ENCODE data around the gene DOCK6.

The DOCK6 gene

DNA sequence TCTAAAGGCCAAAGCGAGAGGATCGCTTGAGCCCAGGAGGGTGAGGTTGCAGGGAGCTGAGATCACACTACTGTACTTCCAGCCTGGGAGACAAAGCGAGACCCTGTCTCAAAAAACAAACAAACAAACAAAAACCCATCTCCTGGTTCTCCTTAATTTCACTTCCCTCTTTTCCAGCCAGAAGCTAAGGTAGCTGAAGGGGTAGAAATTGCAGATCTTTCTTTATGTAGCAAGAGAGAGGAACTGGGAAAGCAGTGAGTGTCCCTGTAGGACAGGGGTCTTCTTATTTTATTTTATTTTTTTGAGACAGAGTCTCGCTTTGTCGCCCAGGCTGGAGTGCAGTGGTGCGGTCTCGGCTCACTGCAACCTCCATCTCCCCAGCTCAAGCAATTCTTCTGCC is 29.1 kb upstream of the DOCK6 start:
- H2BK5ac ChIP-seq (ENCODE audit: low read length), result no peak overlapping the region
- H3K9ac ChIP-seq (ENCODE audit: low read length), result no peak overlapping the region
- no peak overlapping the region for H2BK120ac ChIP-seq (ENCODE audit: low read depth, low read length)
- H3K18ac ChIP-seq (ENCODE audit: low read length), result no peak overlapping the region
- no peak overlapping the region for H3K4me2 ChIP-seq (ENCODE audit: low read length)
- WGBS (ENCODE audit: extremely low coverage, insufficient coverage, low lambda C conversion rate), result no CpG with 5 or more reads among the region's 7 CpGs
- no peak overlapping the region for H4K5ac ChIP-seq (ENCODE audit: low read length)
- no peaks in the 10 kb centered on the region for H3K79me2 ChIP-seq (ENCODE audit: control insufficient read depth, insufficient read depth, low read length)
- H3K79me1 ChIP-seq (ENCODE audit: low read length), result no peaks in the 10 kb centered on the region
- H3K27me3 ChIP-seq (ENCODE audit: insufficient read depth, low read length, poor library complexity), result no peaks in the 10 kb centered on the region
- no peak overlapping the region for H3K56ac ChIP-seq (ENCODE audit: low read length)
- H4K8ac ChIP-seq (ENCODE audit: low read depth, low read length), result no peak overlapping the region
- H3K4me3 ChIP-seq (ENCODE audit: low read length), result no peak overlapping the region
- no peak overlapping the region for H3K27ac ChIP-seq (ENCODE audit: low read depth, low read length)
- no peak overlapping the region for H3K23ac ChIP-seq (ENCODE audit: low read length)
- no peak overlapping the region for H3K4ac ChIP-seq (ENCODE audit: low read depth, low read length)
- no peak overlapping the region for H2BK15ac ChIP-seq (replicated peaks; ENCODE audit: low read depth)
- no peaks in the 10 kb centered on the region for H3K36me3 ChIP-seq (ENCODE audit: control insufficient read depth, insufficient read depth, low read length)
- H2AK5ac ChIP-seq (ENCODE audit: low read length), result no peak overlapping the region
- no peak for DNase-seq
- peaks cover 2% of the 10 kb centered on the region for H3K4me1 ChIP-seq (ENCODE audit: control insufficient read depth, low read depth, low read length)

DNA sequence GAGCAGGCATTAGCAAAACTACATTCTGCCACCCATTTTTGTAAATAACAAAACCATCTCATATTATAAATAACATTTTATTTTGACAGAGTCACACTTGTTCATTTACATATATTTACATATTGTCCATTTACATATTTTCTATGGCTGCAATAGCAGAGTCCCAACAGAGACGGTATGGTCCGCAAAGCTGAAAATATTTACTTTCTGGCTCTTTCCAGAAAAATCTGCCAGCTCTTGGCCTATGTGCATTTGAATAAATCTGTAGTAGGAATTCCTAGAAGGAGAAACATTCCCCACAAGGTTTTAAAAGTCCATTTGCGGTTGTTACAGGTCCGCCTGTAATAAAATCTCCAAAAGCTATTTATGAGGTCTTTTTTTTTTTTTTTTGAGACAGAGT is 27.9 kb upstream of the DOCK6 start:
- Histone ChIP-seq H4K5ac (ENCODE audit: low read length) (no peak overlapping the region), H3K4me2 (ENCODE audit: low read length) (no peak overlapping the region), H3K18ac (ENCODE audit: low read length) (no peak overlapping the region), H3K4me1 (ENCODE audit: control insufficient read depth, low read depth, low read length) (peaks cover 2% of the 10 kb centered on the region), H3K79me2 (ENCODE audit: control insufficient read depth, insufficient read depth, low read length) (no peaks in the 10 kb centered on the region), H3K56ac (ENCODE audit: low read length) (no peak overlapping the region), H3K27ac (ENCODE audit: low read depth, low read length) (no peak overlapping the region), H2BK120ac (ENCODE audit: low read depth, low read length) (no peak overlapping the region), H4K8ac (ENCODE audit: low read depth, low read length) (no peak overlapping the region), H3K27me3 (ENCODE audit: insufficient read depth, low read length, poor library complexity) (no peaks in the 10 kb centered on the region), H3K9ac (ENCODE audit: low read length) (no peak overlapping the region), H3K4me3 (ENCODE audit: low read length) (no peak overlapping the region), H2BK5ac (ENCODE audit: low read length) (no peak overlapping the region), H2AK5ac (ENCODE audit: low read length) (no peak overlapping the region), H3K36me3 (ENCODE audit: control insufficient read depth, insufficient read depth, low read length) (no peaks in the 10 kb centered on the region), H3K23ac (ENCODE audit: low read length) (no peak overlapping the region), H3K79me1 (ENCODE audit: low read length) (no peaks in the 10 kb centered on the region), H2BK15ac (replicated peaks; ENCODE audit: low read depth) (no peak overlapping the region), H3K4ac (ENCODE audit: low read depth, low read length) (no peak overlapping the region)
- no CpG with 5 or more reads among the region's 4 CpGs for WGBS (ENCODE audit: extremely low coverage, insufficient coverage, low lambda C conversion rate)
- no peak for DNase-seq

DNA sequence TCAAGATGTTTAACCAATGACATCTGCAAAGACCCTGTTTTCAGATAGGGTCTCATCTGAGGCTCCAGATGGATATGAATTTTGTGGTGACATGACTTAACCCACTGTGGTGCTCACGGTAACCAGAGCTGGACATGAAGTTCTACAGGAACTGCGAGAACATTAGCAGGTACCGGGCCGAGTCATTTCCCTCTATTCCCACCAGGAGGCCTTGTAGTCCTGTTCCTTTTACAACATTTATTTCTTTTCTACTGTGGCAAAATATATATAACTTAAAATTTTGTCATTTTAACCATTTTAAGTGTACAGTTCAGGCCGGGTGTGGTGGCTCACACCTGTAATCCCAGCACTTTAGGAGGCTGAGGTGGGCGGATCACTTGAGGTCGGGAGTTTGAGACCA is 26.0 kb upstream of the DOCK6 start:
- H3K4ac ChIP-seq (ENCODE audit: low read depth, low read length), result no peak overlapping the region
- no peak overlapping the region for H2BK5ac ChIP-seq (ENCODE audit: low read length)
- no peak overlapping the region for H2BK120ac ChIP-seq (ENCODE audit: low read depth, low read length)
- H3K18ac ChIP-seq (ENCODE audit: low read length), result no peak overlapping the region
- no peak overlapping the region for H3K27ac ChIP-seq (ENCODE audit: low read depth, low read length)
- H2BK15ac ChIP-seq (replicated peaks; ENCODE audit: low read depth), result no peak overlapping the region
- WGBS (ENCODE audit: extremely low coverage, insufficient coverage, low lambda C conversion rate), result no CpG with 5 or more reads among the region's 7 CpGs
- no peak overlapping the region for H3K23ac ChIP-seq (ENCODE audit: low read length)
- no peaks in the 10 kb centered on the region for H3K36me3 ChIP-seq (ENCODE audit: control insufficient read depth, insufficient read depth, low read length)
- DNase-seq, result no peak
- no peaks in the 10 kb centered on the region for H3K79me1 ChIP-seq (ENCODE audit: low read length)
- no peaks in the 10 kb centered on the region for H3K27me3 ChIP-seq (ENCODE audit: insufficient read depth, low read length, poor library complexity)
- H3K79me2 ChIP-seq (ENCODE audit: control insufficient read depth, insufficient read depth, low read length), result no peaks in the 10 kb centered on the region
- H3K4me2 ChIP-seq (ENCODE audit: low read length), result no peak overlapping the region
- H3K4me3 ChIP-seq (ENCODE audit: low read length), result no peak overlapping the region
- no peaks in the 10 kb centered on the region for H3K4me1 ChIP-seq (ENCODE audit: control insufficient read depth, low read depth, low read length)
- no peak overlapping the region for H2AK5ac ChIP-seq (ENCODE audit: low read length)
- H3K9ac ChIP-seq (ENCODE audit: low read length), result no peak overlapping the region
- H4K5ac ChIP-seq (ENCODE audit: low read length), result no peak overlapping the region
- H4K8ac ChIP-seq (ENCODE audit: low read depth, low read length), result no peak overlapping the region
- H3K56ac ChIP-seq (ENCODE audit: low read length), result no peak overlapping the region

DNA sequence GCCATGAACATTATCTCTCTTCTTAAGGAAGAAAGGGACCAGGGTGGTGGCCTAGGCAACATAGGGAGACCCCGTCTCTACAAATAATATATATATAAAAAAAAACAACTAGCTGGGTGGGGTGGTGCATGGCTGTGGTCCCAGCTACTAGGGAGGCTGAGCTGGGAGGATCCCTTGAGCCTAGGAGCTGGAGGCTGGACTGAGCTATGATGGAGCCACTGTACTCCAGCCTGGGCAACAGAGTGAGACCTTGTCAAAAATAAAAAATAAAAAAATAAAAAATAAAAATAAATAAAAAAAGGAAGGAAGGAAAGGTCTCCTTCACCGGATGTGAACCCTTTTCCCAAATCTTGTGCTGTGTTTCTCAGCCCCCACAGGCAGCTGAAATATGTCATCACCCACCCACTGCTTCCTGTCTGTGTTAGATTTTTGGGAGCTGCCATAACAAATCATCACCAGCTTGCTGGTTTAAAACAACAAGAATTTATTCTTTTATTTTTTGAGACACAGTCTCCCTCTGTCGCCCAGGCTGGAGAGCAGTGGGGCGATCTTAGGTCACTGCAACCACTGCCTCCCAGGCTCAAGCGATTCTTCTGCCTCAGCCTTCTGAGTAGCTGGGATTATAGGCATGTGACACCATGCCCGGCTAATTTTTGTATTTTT is 24.1 kb upstream of the DOCK6 start:
- no peak overlapping the region for H2BK15ac ChIP-seq (replicated peaks; ENCODE audit: low read depth)
- H2BK5ac ChIP-seq (ENCODE audit: low read length), result no peak overlapping the region
- no peak overlapping the region for H3K27ac ChIP-seq (ENCODE audit: low read depth, low read length)
- no peak overlapping the region for H3K56ac ChIP-seq (ENCODE audit: low read length)
- H2BK120ac ChIP-seq (ENCODE audit: low read depth, low read length), result no peak overlapping the region
- no peak overlapping the region for H3K18ac ChIP-seq (ENCODE audit: low read length)
- H3K23ac ChIP-seq (ENCODE audit: low read length), result no peak overlapping the region
- no peak for DNase-seq
- H2AK5ac ChIP-seq (ENCODE audit: low read length), result no peak overlapping the region
- no peaks in the 10 kb centered on the region for H3K79me2 ChIP-seq (ENCODE audit: control insufficient read depth, insufficient read depth, low read length)
- no peak overlapping the region for H3K4me2 ChIP-seq (ENCODE audit: low read length)
- H3K79me1 ChIP-seq (ENCODE audit: low read length), result no peaks in the 10 kb centered on the region
- WGBS (ENCODE audit: extremely low coverage, insufficient coverage, low lambda C conversion rate), result no CpG with 5 or more reads among the region's 6 CpGs
- H3K4ac ChIP-seq (ENCODE audit: low read depth, low read length), result no peak overlapping the region
- no peaks in the 10 kb centered on the region for H3K27me3 ChIP-seq (ENCODE audit: insufficient read depth, low read length, poor library complexity)
- H3K9ac ChIP-seq (ENCODE audit: low read length), result no peak overlapping the region
- no peaks in the 10 kb centered on the region for H3K4me1 ChIP-seq (ENCODE audit: control insufficient read depth, low read depth, low read length)
- no peak overlapping the region for H4K8ac ChIP-seq (ENCODE audit: low read depth, low read length)
- no peaks in the 10 kb centered on the region for H3K36me3 ChIP-seq (ENCODE audit: control insufficient read depth, insufficient read depth, low read length)
- no peak overlapping the region for H4K5ac ChIP-seq (ENCODE audit: low read length)
- H3K4me3 ChIP-seq (ENCODE audit: low read length), result no peak overlapping the region

DNA sequence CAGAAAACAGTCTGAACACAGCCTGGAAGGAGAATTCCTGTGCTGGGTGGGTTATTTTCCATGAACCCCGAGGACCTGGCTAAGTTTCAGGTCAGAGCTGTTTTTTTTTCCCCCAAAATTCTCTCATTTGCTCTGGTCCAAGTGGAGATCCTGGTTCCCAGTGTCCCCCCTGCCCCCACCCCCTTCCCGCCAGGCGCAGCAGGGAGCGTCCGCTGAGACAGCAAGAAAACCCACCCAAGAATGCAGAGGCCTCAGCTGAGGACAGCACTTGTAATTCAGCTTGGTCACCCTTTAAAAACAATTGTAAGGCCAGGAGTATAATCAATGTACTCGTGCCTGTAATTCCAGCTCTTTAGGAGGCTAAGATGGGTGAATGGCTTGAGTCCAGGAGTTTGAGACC is 22.2 kb upstream of the DOCK6 start:
- Histone ChIP-seq H3K4ac (ENCODE audit: low read depth, low read length) (no peak overlapping the region), H3K23ac (ENCODE audit: low read length) (no peak overlapping the region), H3K4me3 (ENCODE audit: low read length) (no peak overlapping the region), H3K36me3 (ENCODE audit: control insufficient read depth, insufficient read depth, low read length) (no peaks in the 10 kb centered on the region), H4K5ac (ENCODE audit: low read length) (no peak overlapping the region), H3K4me2 (ENCODE audit: low read length) (no peak overlapping the region), H3K56ac (ENCODE audit: low read length) (no peak overlapping the region), H3K4me1 (ENCODE audit: control insufficient read depth, low read depth, low read length) (no peaks in the 10 kb centered on the region), H3K79me1 (ENCODE audit: low read length) (no peaks in the 10 kb centered on the region), H2BK15ac (replicated peaks; ENCODE audit: low read depth) (no peak overlapping the region), H3K79me2 (ENCODE audit: control insufficient read depth, insufficient read depth, low read length) (no peaks in the 10 kb centered on the region), H3K18ac (ENCODE audit: low read length) (no peak overlapping the region), H3K9ac (ENCODE audit: low read length) (no peak overlapping the region), H3K27me3 (ENCODE audit: insufficient read depth, low read length, poor library complexity) (no peaks in the 10 kb centered on the region), H2BK5ac (ENCODE audit: low read length) (no peak overlapping the region), H2BK120ac (ENCODE audit: low read depth, low read length) (no peak overlapping the region), H2AK5ac (ENCODE audit: low read length) (no peak overlapping the region), H4K8ac (ENCODE audit: low read depth, low read length) (no peak overlapping the region), H3K27ac (ENCODE audit: low read depth, low read length) (no peak overlapping the region)
- WGBS (ENCODE audit: extremely low coverage, insufficient coverage, low lambda C conversion rate), result no CpG with 5 or more reads among the region's 6 CpGs
- DNase-seq, result no peak

DNA sequence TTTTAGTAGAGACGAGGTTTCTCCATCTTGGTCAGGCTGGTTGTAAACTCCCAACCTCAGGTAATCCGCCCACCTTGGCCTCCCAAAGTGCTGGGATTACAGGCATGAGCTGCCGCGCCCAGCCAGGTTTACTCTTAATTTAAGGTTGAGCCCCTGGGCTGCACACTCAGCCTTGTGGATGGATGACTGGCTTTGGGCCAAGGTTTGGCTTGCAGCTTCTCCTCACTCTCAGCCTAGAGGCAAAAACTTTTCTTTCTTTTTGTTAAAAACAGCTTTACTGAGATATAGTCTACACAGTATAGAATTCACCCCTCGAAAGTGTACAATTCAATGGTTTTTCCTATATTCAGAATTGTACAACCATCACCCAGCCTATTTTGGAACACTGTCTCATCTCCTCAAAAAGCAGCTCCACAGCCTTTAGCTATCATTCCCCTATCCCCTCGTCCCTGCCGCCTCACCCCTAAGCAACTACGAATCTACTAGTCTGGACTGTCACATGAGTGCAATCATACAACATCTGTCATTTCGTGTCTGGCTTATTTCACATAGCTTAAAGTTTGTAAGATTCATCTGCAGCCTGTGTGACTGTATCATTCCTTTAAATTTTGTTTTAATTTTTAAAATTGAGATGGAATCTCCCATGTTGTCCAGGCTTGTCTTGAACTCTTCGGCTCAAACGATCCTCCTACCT is 19.2 kb upstream of the DOCK6 start:
- H3K79me2 ChIP-seq (ENCODE audit: control insufficient read depth, insufficient read depth, low read length), result no peaks in the 10 kb centered on the region
- H3K36me3 ChIP-seq (ENCODE audit: control insufficient read depth, insufficient read depth, low read length), result no peaks in the 10 kb centered on the region
- H2BK15ac ChIP-seq (replicated peaks; ENCODE audit: low read depth), result no peak overlapping the region
- no peak overlapping the region for H3K23ac ChIP-seq (ENCODE audit: low read length)
- no peak overlapping the region for H2BK120ac ChIP-seq (ENCODE audit: low read depth, low read length)
- no peak for DNase-seq
- H3K27me3 ChIP-seq (ENCODE audit: insufficient read depth, low read length, poor library complexity), result no peaks in the 10 kb centered on the region
- no peak overlapping the region for H3K4ac ChIP-seq (ENCODE audit: low read depth, low read length)
- H3K4me2 ChIP-seq (ENCODE audit: low read length), result no peak overlapping the region
- no peak overlapping the region for H3K9ac ChIP-seq (ENCODE audit: low read length)
- no peak overlapping the region for H3K56ac ChIP-seq (ENCODE audit: low read length)
- H4K5ac ChIP-seq (ENCODE audit: low read length), result no peak overlapping the region
- H4K8ac ChIP-seq (ENCODE audit: low read depth, low read length), result no peak overlapping the region
- H3K4me3 ChIP-seq (ENCODE audit: low read length), result no peak overlapping the region
- WGBS (ENCODE audit: extremely low coverage, insufficient coverage, low lambda C conversion rate), result no CpG with 5 or more reads among the region's 11 CpGs
- no peak overlapping the region for H2AK5ac ChIP-seq (ENCODE audit: low read length)
- no peak overlapping the region for H2BK5ac ChIP-seq (ENCODE audit: low read length)
- no peaks in the 10 kb centered on the region for H3K4me1 ChIP-seq (ENCODE audit: control insufficient read depth, low read depth, low read length)
- no peak overlapping the region for H3K18ac ChIP-seq (ENCODE audit: low read length)
- H3K79me1 ChIP-seq (ENCODE audit: low read length), result no peaks in the 10 kb centered on the region
- H3K27ac ChIP-seq (ENCODE audit: low read depth, low read length), result no peak overlapping the region

Data from mesendoderm (in vitro differentiated cells).